Lung (tissue), 16 donors: Measurements from ENCODE around the gene ANKRD33B. TPM values are rescaled to one million over a fixed set of nuclear protein-coding genes. Genes with fewer than 3 reads are reported as not detected.
A peak's percentile ranks its signal among the peaks of the same experiment; 100 is the strongest.
"Not testable (repeated sequence)": the region's sequence is repeated elsewhere in the genome, so short reads cannot be mapped to it uniquely, and the experiment has no call there.

Experiments used
- ATAC-seq: fragments of 200-7000 bp; cut with Tn5 transposase; one replicate; pipeline ENCODE4 v1.9.1; 2020; ENCODE audit warnings: moderate number of reproducible peaks; ENCODE audit not compliant: insufficient read depth, low FRiP score
- DNase-seq, 3 donors: peaks; one replicate each; pipeline ENCODE4 v3.0.0-alpha.2; 2013 to 2017
- H3K27ac ChIP-seq, 2 donors: one replicate each; pipeline ENCODE4 v1.5.1; 2013; ENCODE audit warnings: mild to moderate bottlenecking in 2 of 2, moderate library complexity in 2 of 2, control low read depth in 1 of 2, inconsistent platforms in 1 of 2, low read depth in 1 of 2, low read length in 1 of 2
- H3K27me3 ChIP-seq, 3 donors: one replicate each; pipeline ENCODE4 v1.5.1; 2013; ENCODE audit warnings: low read length in 2 of 3; ENCODE audit not compliant: control insufficient read depth in 3 of 3, insufficient read depth in 3 of 3
- H3K36me3 ChIP-seq, 4 donors: one replicate each; pipeline ENCODE4 v1.5.1; 2013; ENCODE audit warnings: low read length in 4 of 4, mild to moderate bottlenecking in 1 of 4, moderate library complexity in 1 of 4; ENCODE audit not compliant: control insufficient read depth in 4 of 4, insufficient read depth in 4 of 4
- H3K4me1 ChIP-seq, 5 donors: one replicate each; pipeline ENCODE4 v1.5.1; 2013; ENCODE audit warnings: low read length in 5 of 5, mild to moderate bottlenecking in 2 of 5, moderate library complexity in 1 of 5; ENCODE audit not compliant: control insufficient read depth in 5 of 5, insufficient read depth in 5 of 5
- H3K4me3 ChIP-seq: one replicate; pipeline ENCODE4 v1.5.1; 2013; ENCODE audit warnings: mild to moderate bottlenecking, control low read depth, moderate library complexity
- H3K9ac ChIP-seq, 2 donors: one replicate each; pipeline ENCODE4 v1.5.1; 2013; ENCODE audit warnings: low read length in 2 of 2, control low read depth in 1 of 2; ENCODE audit not compliant: insufficient read depth in 1 of 2
- H3K9me3 ChIP-seq, 4 donors: one replicate each; pipeline ENCODE4 v1.5.1; 2013; ENCODE audit warnings: low read length in 3 of 4, mild to moderate bottlenecking in 1 of 4, moderate library complexity in 1 of 4; ENCODE audit not compliant: control insufficient read depth in 4 of 4, insufficient read depth in 3 of 4
- CTCF ChIP-seq: IDR thresholded peaks from 2 replicates; pipeline ENCODE4 v1.5.1; 2012; ENCODE audit warnings: mild to moderate bottlenecking; ENCODE audit errors: control extremely low read depth, extremely low read depth
- WGBS, 2 donors: extraction: QIAGEN DNeasy Blood & Tissue Kit; methylation state at CpG; one replicate each; pipeline ENCODE4 v1.1.7; 2013; 5-methylcytosine and 5-hydroxymethylcytosine counted together
- long read RNA-seq, 5 donors: transcript quantifications; one replicate each; lab custom pipeline, GENCODE V29; 2026
- polyA plus RNA-seq, 2 donors: library from polyadenylated mRNA; stranded (reverse); fragments of 200-250 nt; gene quantifications; one replicate each; pipeline ENCODE4 v1.2.1, GENCODE V29; 2013
- total RNA-seq, 2 donors: library from RNA; depleted of rRNA in 1 of 2; stranded (reverse); fragments of >200 nt in 1 of 2; gene quantifications; one replicate each; pipeline ENCODE4 v1.2.1, GENCODE V29; 2014 to 2021
- donor health status: control.
- donor health status: control.
- donor health status: Bipolar disorder and iron deficiency.
- donor health status: healthy.
- donor health status: DM: yes; HTN: yes; CAD: no.

Gene ANKRD33B
- total RNA-seq: 1 to 10 TPM; 2.2 to 6.3 TPM
- 1 to 10 TPM; 1.0 to 2.0 TPM for polyA plus RNA-seq
- long read RNA-seq, donor 1: 0 reads
- long read RNA-seq, donor 2: 0 reads
- long read RNA-seq, donor 3: 0 reads
- long read RNA-seq, donor 4: 0 reads
- long read RNA-seq, donor 5: 0 reads

- WGBS, 2 donors: 0 to 1% methylated on average over 76 to 119 of the region's 119 CpGs
- Histone ChIP-seq H3K36me3 (no peaks in the 10 kb centered on the region), H3K4me3 (peak within 1 kb of the TSS; percentile 58), H3K9ac (no peak within 1 kb of the TSS), H3K27me3 (peaks cover 0 to 64% (median 27%) of the 10 kb centered on the region in 3 donors), H3K9me3 (no peaks in the 10 kb centered on the region), H3K4me1 (peaks cover 0 to 17% (median 4%) of the 10 kb centered on the region in 5 donors), H3K27ac (peak within 1 kb of the TSS; percentile 60 to 69)
- DNase-seq (peak; percentile 78 to 84 (median 81)), ATAC-seq (peak; percentile 64)
- no peak for TF ChIP-seq CTCF
Observed at GRCh38 chr5:10563945-10564837, at the start of gene ANKRD33B. ANKRD33B (plus strand) TSS chr5:10564070; CDS start chr5:10564468, 398 bp downstream.

GRCh38 chr5:10514572-10514971 is 49.3 kb upstream of the ANKRD33B start:
- H3K9ac ChIP-seq, H3K4me1 ChIP-seq, DNase-seq, H3K36me3 ChIP-seq, ATAC-seq, H3K4me3 ChIP-seq, H3K27ac ChIP-seq, H3K27me3 ChIP-seq, H3K9me3 ChIP-seq: not testable (repeated sequence)
- 93 to 94% methylated on average over 8 of the region's 8 CpGs for WGBS, 2 donors

DNA sequence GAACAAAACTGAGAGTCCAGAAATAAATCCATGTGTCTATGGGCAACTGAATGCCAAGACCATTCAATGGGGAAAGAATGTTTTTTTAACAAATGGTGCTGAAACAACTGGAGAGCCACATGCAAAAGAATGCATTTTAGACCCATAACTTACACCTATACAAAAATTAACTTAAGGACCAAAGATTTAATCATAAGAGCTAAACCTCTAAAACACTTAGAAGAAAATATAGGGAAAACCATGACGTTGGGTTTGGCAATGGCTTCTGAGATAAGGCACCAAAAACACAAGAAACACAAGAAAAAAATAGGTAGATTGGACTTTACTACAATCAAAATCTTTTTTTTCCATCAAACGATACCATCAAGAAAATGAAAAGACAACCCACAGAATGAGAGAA is 48.4 kb upstream of the ANKRD33B start:
- WGBS, 2 donors: 90 to 94% methylated on average over 2 of the region's 2 CpGs
- no peaks in the 10 kb centered on the region for H3K27me3 ChIP-seq
- no peaks in the 10 kb centered on the region for H3K36me3 ChIP-seq
- H3K9ac ChIP-seq: no peak overlapping the region
- no peak for TF ChIP-seq CTCF
- no peak for ATAC-seq
- H3K9me3 ChIP-seq: peaks cover 0 to under 1% (median 0%) of the 10 kb centered on the region in 4 donors
- no peak overlapping the region for H3K27ac ChIP-seq
- H3K4me1 ChIP-seq: peaks cover 0 to 2% (median 0%) of the 10 kb centered on the region in 5 donors
- DNase-seq: no peak
- no peak overlapping the region for H3K4me3 ChIP-seq

GRCh38 chr5:10518347-10518746 is 45.5 kb upstream of the ANKRD33B start:
- no peaks in the 10 kb centered on the region for H3K36me3 ChIP-seq
- WGBS, 2 donors: 80 to 86% methylated on average over 2 of the region's 2 CpGs
- H3K4me3 ChIP-seq: no peak overlapping the region
- H3K4me1 ChIP-seq: peaks cover 0 to 2% (median 0%) of the 10 kb centered on the region in 5 donors
- no peak overlapping the region for H3K9ac ChIP-seq
- TF ChIP-seq CTCF: no peak
- no peak for ATAC-seq
- H3K27ac ChIP-seq: no peak overlapping the region
- no peak for DNase-seq
- H3K27me3 ChIP-seq: no peaks in the 10 kb centered on the region
- peaks cover 0 to 4% (median 0%) of the 10 kb centered on the region in 4 donors for H3K9me3 ChIP-seq
